ENCODE data around the gene SHROOM4. TPM values are rescaled to one million over a fixed set of nuclear protein-coding genes. Genes with fewer than 3 reads are reported as not detected.
A peak's percentile ranks its signal among the peaks of the same experiment; 100 is the strongest.

Gene SHROOM4, protein sequence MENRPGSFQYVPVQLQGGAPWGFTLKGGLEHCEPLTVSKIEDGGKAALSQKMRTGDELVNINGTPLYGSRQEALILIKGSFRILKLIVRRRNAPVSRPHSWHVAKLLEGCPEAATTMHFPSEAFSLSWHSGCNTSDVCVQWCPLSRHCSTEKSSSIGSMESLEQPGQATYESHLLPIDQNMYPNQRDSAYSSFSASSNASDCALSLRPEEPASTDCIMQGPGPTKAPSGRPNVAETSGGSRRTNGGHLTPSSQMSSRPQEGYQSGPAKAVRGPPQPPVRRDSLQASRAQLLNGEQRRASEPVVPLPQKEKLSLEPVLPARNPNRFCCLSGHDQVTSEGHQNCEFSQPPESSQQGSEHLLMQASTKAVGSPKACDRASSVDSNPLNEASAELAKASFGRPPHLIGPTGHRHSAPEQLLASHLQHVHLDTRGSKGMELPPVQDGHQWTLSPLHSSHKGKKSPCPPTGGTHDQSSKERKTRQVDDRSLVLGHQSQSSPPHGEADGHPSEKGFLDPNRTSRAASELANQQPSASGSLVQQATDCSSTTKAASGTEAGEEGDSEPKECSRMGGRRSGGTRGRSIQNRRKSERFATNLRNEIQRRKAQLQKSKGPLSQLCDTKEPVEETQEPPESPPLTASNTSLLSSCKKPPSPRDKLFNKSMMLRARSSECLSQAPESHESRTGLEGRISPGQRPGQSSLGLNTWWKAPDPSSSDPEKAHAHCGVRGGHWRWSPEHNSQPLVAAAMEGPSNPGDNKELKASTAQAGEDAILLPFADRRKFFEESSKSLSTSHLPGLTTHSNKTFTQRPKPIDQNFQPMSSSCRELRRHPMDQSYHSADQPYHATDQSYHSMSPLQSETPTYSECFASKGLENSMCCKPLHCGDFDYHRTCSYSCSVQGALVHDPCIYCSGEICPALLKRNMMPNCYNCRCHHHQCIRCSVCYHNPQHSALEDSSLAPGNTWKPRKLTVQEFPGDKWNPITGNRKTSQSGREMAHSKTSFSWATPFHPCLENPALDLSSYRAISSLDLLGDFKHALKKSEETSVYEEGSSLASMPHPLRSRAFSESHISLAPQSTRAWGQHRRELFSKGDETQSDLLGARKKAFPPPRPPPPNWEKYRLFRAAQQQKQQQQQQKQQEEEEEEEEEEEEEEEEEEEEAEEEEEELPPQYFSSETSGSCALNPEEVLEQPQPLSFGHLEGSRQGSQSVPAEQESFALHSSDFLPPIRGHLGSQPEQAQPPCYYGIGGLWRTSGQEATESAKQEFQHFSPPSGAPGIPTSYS (N-terminal part only)
- 1 to 10 TPM; 2.2 to 6.0 (median 4.1) TPM for total RNA-seq

DNA sequence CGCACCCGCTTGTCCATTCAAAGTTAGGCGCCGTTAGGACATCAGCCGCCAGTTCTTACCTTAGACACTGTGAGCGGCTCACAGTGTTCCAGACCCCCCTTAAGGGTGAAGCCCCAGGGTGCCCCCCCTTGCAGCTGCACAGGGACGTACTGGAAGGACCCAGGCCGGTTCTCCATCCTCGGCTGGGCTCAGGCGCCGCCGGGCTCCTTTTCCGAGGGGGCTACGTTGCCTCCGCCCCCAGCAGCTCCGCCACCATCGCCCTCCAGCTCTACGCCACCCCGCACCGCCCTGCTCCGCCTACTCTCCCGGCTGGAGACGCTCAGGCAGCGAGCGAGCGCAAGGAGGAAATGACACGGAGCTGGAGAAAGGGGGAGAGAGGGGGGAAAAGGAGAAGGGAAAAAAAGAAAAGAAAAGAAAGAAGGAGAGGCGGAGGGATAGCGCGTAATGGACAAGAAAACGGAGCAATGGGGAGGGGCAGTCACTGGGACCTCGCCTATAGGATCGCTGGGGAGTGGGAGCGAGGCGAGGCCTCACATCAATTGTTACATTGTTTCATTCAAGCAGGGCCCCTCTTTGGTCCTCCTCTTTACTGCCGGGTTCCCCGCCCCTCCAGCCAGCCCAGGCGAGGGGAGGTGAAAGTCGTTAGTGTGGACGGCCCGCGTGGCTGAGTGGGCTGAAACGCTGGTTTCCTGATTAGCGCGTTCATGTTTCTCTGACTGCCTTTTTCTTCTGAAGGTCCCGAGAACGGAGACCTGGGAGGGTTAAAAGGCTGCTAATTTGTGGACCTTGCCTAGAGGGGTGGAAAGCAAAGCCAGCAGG lies at the start of gene SHROOM4:
Gene SHROOM4 (minus strand): TSS at position 352 of the 819 bp plus-strand sequence. CDS start 176 bp downstream, at position 176.
- peak within 1 kb of the TSS; percentile 28 for H3K4me3 ChIP-seq (ENCODE audit: low read depth, poor library complexity, severe bottlenecking)
- no peak for TF ChIP-seq CTCF (IDR thresholded peaks at IDR 0.05)
- TF ChIP-seq POLR2A (IDR thresholded peaks at IDR 0.05) = no peak
- intact Hi-C loops (cut with DNase I; ENCODE audit: low total_unique reads) = no loop called here
- WGBS, 2 donors = 5 to 32% methylated on average over 29 to 42 of the region's 47 CpGs
- DNase-seq (ENCODE audit: low spot score in 2 of 2) = peak in 1 of 2 donors; percentile 84

GRCh38 chrX:50863471-50863870 lies 49.5 kb upstream of the SHROOM4 start:
- no peak for DNase-seq (ENCODE audit: low spot score in 2 of 2)
- TF ChIP-seq CTCF (IDR thresholded peaks at IDR 0.05) (no peak), POLR2A (IDR thresholded peaks at IDR 0.05) (no peak)
- intact Hi-C loops (cut with DNase I; ENCODE audit: low total_unique reads) = no loop called here
- H3K4me3 ChIP-seq (ENCODE audit: low read depth, poor library complexity, severe bottlenecking) = no peak overlapping the region
- WGBS, 2 donors = 95 to 100% methylated on average over 1 of the region's 1 CpG

DNA sequence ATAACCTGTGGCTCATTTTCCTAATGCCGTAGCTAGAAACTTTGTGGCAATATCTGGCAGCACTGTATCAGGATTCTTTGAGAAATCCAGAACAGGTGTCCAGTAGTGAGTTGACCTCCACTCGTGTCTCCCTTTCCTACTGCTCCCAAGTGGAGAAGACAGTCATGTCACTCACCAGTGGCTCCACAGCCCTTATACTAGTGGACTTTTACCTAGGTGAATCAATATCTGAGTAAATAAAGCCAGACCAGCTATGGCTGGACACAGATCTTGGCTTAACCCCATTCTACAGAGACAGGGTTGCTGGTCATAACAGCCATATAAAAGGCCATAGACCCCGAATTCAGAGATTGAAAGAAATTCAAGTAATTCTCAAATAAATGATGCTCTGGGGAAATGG lies 46.5 kb upstream of the SHROOM4 start:
- DNase-seq (ENCODE audit: low spot score in 2 of 2) = no peak
- no peak overlapping the region for H3K4me3 ChIP-seq (ENCODE audit: low read depth, poor library complexity, severe bottlenecking)
- TF ChIP-seq CTCF (IDR thresholded peaks at IDR 0.05) (no peak), POLR2A (IDR thresholded peaks at IDR 0.05) (no peak)
- intact Hi-C loops (cut with DNase I; ENCODE audit: low total_unique reads) = no loop called here
- 83 to 96% methylated on average over 3 of the region's 3 CpGs for WGBS, 2 donors

DNA sequence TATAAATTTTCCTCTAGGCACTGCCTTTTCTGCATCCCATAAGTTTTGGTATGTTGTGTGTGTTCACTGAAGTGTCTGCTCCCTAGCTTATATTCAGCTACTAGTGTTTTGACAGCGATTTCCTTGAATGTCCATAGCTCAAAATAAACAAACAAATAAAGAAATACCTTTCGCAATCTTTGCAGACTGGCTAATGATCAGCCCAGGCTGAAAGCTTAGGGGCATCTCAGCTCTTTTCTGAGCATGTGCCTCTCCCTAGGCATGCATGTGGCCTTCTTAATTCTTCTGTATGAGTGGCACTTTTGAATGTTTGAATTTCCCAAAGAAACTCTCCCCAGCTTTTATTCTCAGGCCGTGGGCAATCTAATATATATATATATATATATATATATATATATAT lies 44.6 kb upstream of the SHROOM4 start:
- no peak overlapping the region for H3K4me3 ChIP-seq (ENCODE audit: low read depth, poor library complexity, severe bottlenecking)
- intact Hi-C loops (cut with DNase I; ENCODE audit: low total_unique reads) = no loop called here
- DNase-seq (ENCODE audit: low spot score in 2 of 2) = no peak
- no peak for TF ChIP-seq POLR2A (IDR thresholded peaks at IDR 0.05)
- no peak for TF ChIP-seq CTCF (IDR thresholded peaks at IDR 0.05)
- WGBS, 2 donors = 78 to 85% methylated on average over 3 of the region's 3 CpGs

DNA sequence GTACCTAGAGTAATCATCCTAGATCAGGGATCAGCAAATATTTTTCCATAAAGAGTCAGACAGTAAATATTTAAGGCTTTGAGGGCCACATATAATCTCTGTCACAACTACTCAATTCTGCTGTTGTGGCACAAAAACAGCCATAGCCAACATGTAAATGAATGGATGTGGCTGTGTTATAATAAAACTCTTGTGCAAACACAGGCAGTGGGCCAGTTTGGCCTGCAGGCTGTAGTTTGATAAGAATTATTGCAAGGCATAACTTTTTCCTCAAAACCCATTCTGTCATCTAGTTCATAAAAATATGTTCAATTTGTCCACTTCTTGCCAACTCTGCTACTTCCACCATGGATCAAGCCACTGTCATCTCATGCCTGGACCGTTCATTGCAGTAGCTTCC lies 39.4 kb upstream of the SHROOM4 start:
- intact Hi-C loops (cut with DNase I; ENCODE audit: low total_unique reads) = no loop called here
- no peak for DNase-seq (ENCODE audit: low spot score in 2 of 2)
- H3K4me3 ChIP-seq (ENCODE audit: low read depth, poor library complexity, severe bottlenecking) = no peak overlapping the region
- 18 to 63% methylated on average over 1 of the region's 1 CpG for WGBS, 2 donors
- TF ChIP-seq POLR2A (IDR thresholded peaks at IDR 0.05) = no peak
- no peak for TF ChIP-seq CTCF (IDR thresholded peaks at IDR 0.05)

Measured in lower leg skin (tissue), 4 donors.